Activated naive CD8-positive, alpha-beta T cell (primary cell): ENCODE data around the gene PSORS1C1.

Source experiments
- H3K27ac Mint-ChIP-seq: one replicate; pipeline ENCODE4 v1.8.0; 2021; ENCODE audit warnings: mixed read lengths
- H3K27me3 Mint-ChIP-seq: one replicate; pipeline ENCODE4 v1.8.0; 2021; ENCODE audit warnings: mixed read lengths
- H3K36me3 Mint-ChIP-seq: one replicate; pipeline ENCODE4 v1.8.0; 2021; ENCODE audit warnings: mixed read lengths
- H3K4me1 Mint-ChIP-seq: one replicate; pipeline ENCODE4 v1.8.0; 2021; ENCODE audit warnings: low read depth, mixed read lengths
- H3K4me3 Mint-ChIP-seq: one replicate; pipeline ENCODE4 v1.8.0; 2021; ENCODE audit warnings: mild to moderate bottlenecking, mixed read lengths
- H3K9me3 Mint-ChIP-seq: one replicate; pipeline ENCODE4 v1.8.0; 2021; ENCODE audit warnings: low read depth, mixed read lengths

Gene PSORS1C1

GRCh38 chr6:31129130-31129529 lies 14.5 kb downstream of the PSORS1C1 start:
- no peaks in the 10 kb centered on the region for H3K36me3 Mint-ChIP-seq
- H3K4me3 Mint-ChIP-seq, result no peak overlapping the region
- H3K27me3 Mint-ChIP-seq, result no peaks in the 10 kb centered on the region
- H3K4me1 Mint-ChIP-seq, result peaks cover 8% of the 10 kb centered on the region
- H3K27ac Mint-ChIP-seq, result no peak overlapping the region
- H3K9me3 Mint-ChIP-seq, result no peaks in the 10 kb centered on the region

- Mint-ChIP-seq H3K4me3 (no peak overlapping the region), H3K9me3 (no peaks in the 10 kb centered on the region), H3K27me3 (no peaks in the 10 kb centered on the region), H3K27ac (no peak overlapping the region), H3K4me1 (peaks cover 8% of the 10 kb centered on the region), H3K36me3 (no peaks in the 10 kb centered on the region)
Observed at GRCh38 chr6:31130751-31131150, 16.2 kb downstream of the PSORS1C1 start.

- Mint-ChIP-seq H3K9me3 (no peaks in the 10 kb centered on the region), H3K4me3 (no peak overlapping the region), H3K27me3 (no peaks in the 10 kb centered on the region), H3K36me3 (no peaks in the 10 kb centered on the region), H3K27ac (no peak overlapping the region), H3K4me1 (peaks cover 8% of the 10 kb centered on the region)
Observed at GRCh38 chr6:31131595-31131994, 17.0 kb downstream of the PSORS1C1 start.

- Mint-ChIP-seq H3K9me3 (no peaks in the 10 kb centered on the region), H3K27me3 (no peaks in the 10 kb centered on the region), H3K27ac (no peak overlapping the region), H3K4me3 (no peak overlapping the region), H3K4me1 (peaks cover 11% of the 10 kb centered on the region), H3K36me3 (no peaks in the 10 kb centered on the region)
Observed at GRCh38 chr6:31132806-31133205, 18.2 kb downstream of the PSORS1C1 start.

GRCh38 chr6:31135710-31136109 lies 21.1 kb downstream of the PSORS1C1 start:
- H3K36me3 Mint-ChIP-seq, result no peaks in the 10 kb centered on the region
- H3K9me3 Mint-ChIP-seq, result no peaks in the 10 kb centered on the region
- H3K27ac Mint-ChIP-seq, result no peak overlapping the region
- no peak overlapping the region for H3K4me3 Mint-ChIP-seq
- peaks cover 7% of the 10 kb centered on the region for H3K4me1 Mint-ChIP-seq
- H3K27me3 Mint-ChIP-seq, result no peaks in the 10 kb centered on the region

GRCh38 chr6:31138982-31139381 lies 24.4 kb downstream of the PSORS1C1 start, which contains the start of gene PSORS1C2:
Gene PSORS1C2 (minus strand): TSS chr6:31139066. CDS start chr6:31139026, 40 bp downstream.
- no peak within 1 kb of the TSS for H3K4me3 Mint-ChIP-seq
- no peaks in the 10 kb centered on the region for H3K27me3 Mint-ChIP-seq
- no peaks in the 10 kb centered on the region for H3K36me3 Mint-ChIP-seq
- H3K9me3 Mint-ChIP-seq, result no peaks in the 10 kb centered on the region
- H3K27ac Mint-ChIP-seq, result no peak within 1 kb of the TSS
- H3K4me1 Mint-ChIP-seq, result peaks cover 7% of the 10 kb centered on the region

GRCh38 chr6:31139599-31139998 lies 25.0 kb downstream of the PSORS1C1 start:
- Mint-ChIP-seq H3K4me3 (no peak overlapping the region), H3K9me3 (no peaks in the 10 kb centered on the region), H3K36me3 (no peaks in the 10 kb centered on the region)

GRCh38 chr6:31140643-31141042 lies 26.0 kb downstream of the PSORS1C1 start:
- H3K4me3 Mint-ChIP-seq, result no peak overlapping the region
- no peaks in the 10 kb centered on the region for H3K27me3 Mint-ChIP-seq
- H3K4me1 Mint-ChIP-seq, result peaks cover 7% of the 10 kb centered on the region
- no peaks in the 10 kb centered on the region for H3K9me3 Mint-ChIP-seq
- no peaks in the 10 kb centered on the region for H3K36me3 Mint-ChIP-seq
- H3K27ac Mint-ChIP-seq, result no peak overlapping the region

More at GRCh38 chr6:31139599-31139998, 25.0 kb downstream of the PSORS1C1 start:
- peaks cover 7% of the 10 kb centered on the region for H3K4me1 Mint-ChIP-seq
- H3K27me3 Mint-ChIP-seq, result no peaks in the 10 kb centered on the region
- no peak overlapping the region for H3K27ac Mint-ChIP-seq

GRCh38 chr6:31142361-31142761 lies 27.8 kb downstream of the PSORS1C1 start:
- H3K27ac Mint-ChIP-seq, result no peak overlapping the region
- peaks cover 7% of the 10 kb centered on the region for H3K4me1 Mint-ChIP-seq
- H3K36me3 Mint-ChIP-seq, result peaks cover 1% of the 10 kb centered on the region

GRCh38 chr6:31143148-31143547 lies 28.5 kb downstream of the PSORS1C1 start:
- Mint-ChIP-seq H3K9me3 (no peaks in the 10 kb centered on the region), H3K27ac (no peak overlapping the region), H3K36me3 (peaks cover 2% of the 10 kb centered on the region), H3K27me3 (no peaks in the 10 kb centered on the region), H3K4me3 (no peak overlapping the region), H3K4me1 (peaks cover 2% of the 10 kb centered on the region)

More at GRCh38 chr6:31142361-31142761, 27.8 kb downstream of the PSORS1C1 start:
- no peaks in the 10 kb centered on the region for H3K27me3 Mint-ChIP-seq
- H3K4me3 Mint-ChIP-seq, result no peak overlapping the region
- H3K9me3 Mint-ChIP-seq, result no peaks in the 10 kb centered on the region

- H3K27ac Mint-ChIP-seq, result no peak overlapping the region
- H3K4me1 Mint-ChIP-seq, result no peaks in the 10 kb centered on the region
- H3K27me3 Mint-ChIP-seq, result no peaks in the 10 kb centered on the region
- H3K36me3 Mint-ChIP-seq, result peaks cover 2% of the 10 kb centered on the region
- H3K9me3 Mint-ChIP-seq, result no peaks in the 10 kb centered on the region
- no peak overlapping the region for H3K4me3 Mint-ChIP-seq
Observed at GRCh38 chr6:31144296-31144969, 29.8 kb downstream of the PSORS1C1 start.

- H3K4me3 Mint-ChIP-seq, result no peak overlapping the region
- no peak overlapping the region for H3K27ac Mint-ChIP-seq
- H3K9me3 Mint-ChIP-seq, result no peaks in the 10 kb centered on the region
- peaks cover 2% of the 10 kb centered on the region for H3K36me3 Mint-ChIP-seq
- H3K4me1 Mint-ChIP-seq, result no peaks in the 10 kb centered on the region
- H3K27me3 Mint-ChIP-seq, result no peaks in the 10 kb centered on the region
Observed at GRCh38 chr6:31144970-31145340, 30.4 kb downstream of the PSORS1C1 start.

GRCh38 chr6:31145386-31145785 lies 30.8 kb downstream of the PSORS1C1 start:
- Mint-ChIP-seq H3K36me3 (peaks cover 2% of the 10 kb centered on the region), H3K4me3 (no peak overlapping the region), H3K4me1 (no peaks in the 10 kb centered on the region), H3K27ac (no peak overlapping the region), H3K27me3 (no peaks in the 10 kb centered on the region), H3K9me3 (no peaks in the 10 kb centered on the region)

GRCh38 chr6:31149827-31150447 lies 35.3 kb downstream of the PSORS1C1 start:
- H3K4me3 Mint-ChIP-seq, result no peak overlapping the region
- H3K4me1 Mint-ChIP-seq, result no peaks in the 10 kb centered on the region
- no peaks in the 10 kb centered on the region for H3K27me3 Mint-ChIP-seq
- H3K36me3 Mint-ChIP-seq, result peaks cover 2% of the 10 kb centered on the region
- no peak overlapping the region for H3K27ac Mint-ChIP-seq
- H3K9me3 Mint-ChIP-seq, result no peaks in the 10 kb centered on the region

GRCh38 chr6:31152781-31153180 lies 38.2 kb downstream of the PSORS1C1 start:
- Mint-ChIP-seq H3K36me3 (peaks cover 2% of the 10 kb centered on the region), H3K4me3 (no peak overlapping the region), H3K27ac (no peak overlapping the region), H3K4me1 (peaks cover 7% of the 10 kb centered on the region), H3K9me3 (no peaks in the 10 kb centered on the region), H3K27me3 (no peaks in the 10 kb centered on the region)

- no peak overlapping the region for H3K4me3 Mint-ChIP-seq
- peaks cover 2% of the 10 kb centered on the region for H3K36me3 Mint-ChIP-seq
- no peaks in the 10 kb centered on the region for H3K9me3 Mint-ChIP-seq
- H3K27me3 Mint-ChIP-seq, result no peaks in the 10 kb centered on the region
- H3K27ac Mint-ChIP-seq, result no peak overlapping the region
- H3K4me1 Mint-ChIP-seq, result peaks cover 19% of the 10 kb centered on the region
Observed at GRCh38 chr6:31154436-31154835, 39.8 kb downstream of the PSORS1C1 start.
